LNCaP clone FGC (cell line): ENCODE measurements around the gene RAPGEF2.

Experiments used
- DNase-seq: peaks from one replicate; pipeline ENCODE4 v3.0.0-alpha.2; 2011; ENCODE audit warnings: low read depth
- H3K4me3 ChIP-seq: 2 replicates; pipeline ENCODE4 v1.5.1; 2011; ENCODE audit warnings: mild to moderate bottlenecking, low read depth, low read length, control low read depth
- TF ChIP-seq, protein P1 (sequence below): IDR thresholded peaks from 2 replicates; pipeline ENCODE4 v1.5.1; 2012; ENCODE audit warnings: mild to moderate bottlenecking; ENCODE audit not compliant: control insufficient read depth, insufficient read depth; ENCODE audit errors: extremely low read depth

The RAPGEF2 gene

GRCh38 chr4:159382856-159383561 lies 280.1 kb downstream of the RAPGEF2 start:
- DNase-seq = no peak
- TF ChIP-seq, protein P1, sequence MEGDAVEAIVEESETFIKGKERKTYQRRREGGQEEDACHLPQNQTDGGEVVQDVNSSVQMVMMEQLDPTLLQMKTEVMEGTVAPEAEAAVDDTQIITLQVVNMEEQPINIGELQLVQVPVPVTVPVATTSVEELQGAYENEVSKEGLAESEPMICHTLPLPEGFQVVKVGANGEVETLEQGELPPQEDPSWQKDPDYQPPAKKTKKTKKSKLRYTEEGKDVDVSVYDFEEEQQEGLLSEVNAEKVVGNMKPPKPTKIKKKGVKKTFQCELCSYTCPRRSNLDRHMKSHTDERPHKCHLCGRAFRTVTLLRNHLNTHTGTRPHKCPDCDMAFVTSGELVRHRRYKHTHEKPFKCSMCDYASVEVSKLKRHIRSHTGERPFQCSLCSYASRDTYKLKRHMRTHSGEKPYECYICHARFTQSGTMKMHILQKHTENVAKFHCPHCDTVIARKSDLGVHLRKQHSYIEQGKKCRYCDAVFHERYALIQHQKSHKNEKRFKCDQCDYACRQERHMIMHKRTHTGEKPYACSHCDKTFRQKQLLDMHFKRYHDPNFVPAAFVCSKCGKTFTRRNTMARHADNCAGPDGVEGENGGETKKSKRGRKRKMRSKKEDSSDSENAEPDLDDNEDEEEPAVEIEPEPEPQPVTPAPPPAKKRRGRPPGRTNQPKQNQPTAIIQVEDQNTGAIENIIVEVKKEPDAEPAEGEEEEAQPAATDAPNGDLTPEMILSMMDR = no peak
- H3K4me3 ChIP-seq = no peak overlapping the region

DNA sequence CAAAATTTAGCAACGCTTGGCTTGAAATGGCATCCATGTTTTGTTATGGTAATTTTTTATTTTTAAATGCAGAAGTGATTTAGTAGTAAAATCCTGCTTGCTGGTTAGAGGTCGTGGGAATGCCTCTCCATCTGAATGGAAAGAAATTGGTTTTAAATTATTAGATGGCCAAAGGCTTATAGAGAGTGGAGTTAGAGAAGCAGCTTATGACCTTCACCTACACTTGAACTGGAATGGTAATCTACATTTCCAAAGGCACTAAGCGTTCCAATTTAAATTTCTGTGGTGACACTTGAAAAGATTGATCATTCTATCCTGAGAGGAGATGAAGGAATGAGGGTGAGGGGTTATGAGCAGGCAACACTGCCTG lies 280.7 kb downstream of the RAPGEF2 start:
- no peak for DNase-seq
- H3K4me3 ChIP-seq = no peak overlapping the region
- TF ChIP-seq, protein P1 = no peak

DNA sequence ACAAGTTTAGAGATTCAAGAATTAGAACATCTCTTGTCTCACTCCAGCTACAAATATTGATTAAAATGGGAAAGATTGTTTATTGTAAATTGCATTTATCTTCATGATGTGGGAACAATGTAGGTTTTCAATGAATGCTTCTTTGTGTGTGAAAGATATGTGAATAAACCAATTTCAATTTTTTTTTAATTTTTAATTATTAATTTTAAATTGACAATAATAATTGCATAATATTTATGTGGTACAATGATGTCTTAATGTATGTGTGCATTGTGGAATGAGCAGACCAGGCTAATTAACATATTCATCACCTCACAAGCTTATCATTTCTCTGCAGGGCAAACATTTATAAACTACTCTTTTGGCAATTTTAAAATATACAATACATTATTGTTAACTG lies 281.1 kb downstream of the RAPGEF2 start:
- TF ChIP-seq, protein P1 = no peak
- H3K4me3 ChIP-seq = no peak overlapping the region
- no peak for DNase-seq

DNA sequence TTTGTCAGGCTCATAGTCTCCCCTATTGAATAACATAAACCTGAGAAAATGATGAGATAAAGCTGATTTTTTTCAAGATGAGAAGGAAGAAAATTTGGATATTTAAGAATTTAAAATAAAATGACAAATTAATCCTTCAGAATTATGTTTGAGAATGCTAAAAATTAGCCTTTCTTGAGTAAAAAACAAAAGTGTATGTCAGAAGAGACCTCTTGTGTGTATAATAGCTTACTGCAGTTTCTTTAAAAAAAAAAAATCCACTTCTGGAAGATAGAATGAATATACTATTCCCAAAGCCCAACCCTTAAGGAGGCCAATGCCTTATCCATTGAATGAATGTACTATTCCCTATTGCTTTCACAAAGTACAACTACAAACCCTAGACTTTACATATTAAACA lies 281.8 kb downstream of the RAPGEF2 start:
- H3K4me3 ChIP-seq = no peak overlapping the region
- TF ChIP-seq, protein P1 = no peak
- no peak for DNase-seq

DNA sequence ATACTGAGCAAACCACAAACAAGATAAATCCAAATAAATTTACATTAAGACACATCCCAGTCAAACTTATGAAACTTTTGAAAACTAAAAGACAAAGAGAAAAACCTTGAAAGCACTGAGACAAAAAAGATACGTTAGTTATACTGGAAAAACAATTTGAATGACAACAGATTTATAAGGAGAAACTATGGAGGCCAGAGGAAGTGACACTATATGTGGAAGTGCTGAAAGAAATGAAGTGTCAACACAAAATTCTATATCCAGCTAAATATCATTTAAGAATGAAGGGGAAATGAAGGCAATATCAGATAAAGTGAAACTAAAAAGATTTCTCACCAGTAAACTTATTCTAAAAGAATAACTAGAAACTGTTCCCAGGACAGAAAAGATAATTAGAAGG lies 283.7 kb downstream of the RAPGEF2 start:
- DNase-seq = no peak
- TF ChIP-seq, protein P1 = no peak
- no peak overlapping the region for H3K4me3 ChIP-seq

GRCh38 chr4:159389756-159390155 lies 286.9 kb downstream of the RAPGEF2 start:
- no peak for DNase-seq
- H3K4me3 ChIP-seq = no peak overlapping the region
- TF ChIP-seq, protein P1 = no peak

DNA sequence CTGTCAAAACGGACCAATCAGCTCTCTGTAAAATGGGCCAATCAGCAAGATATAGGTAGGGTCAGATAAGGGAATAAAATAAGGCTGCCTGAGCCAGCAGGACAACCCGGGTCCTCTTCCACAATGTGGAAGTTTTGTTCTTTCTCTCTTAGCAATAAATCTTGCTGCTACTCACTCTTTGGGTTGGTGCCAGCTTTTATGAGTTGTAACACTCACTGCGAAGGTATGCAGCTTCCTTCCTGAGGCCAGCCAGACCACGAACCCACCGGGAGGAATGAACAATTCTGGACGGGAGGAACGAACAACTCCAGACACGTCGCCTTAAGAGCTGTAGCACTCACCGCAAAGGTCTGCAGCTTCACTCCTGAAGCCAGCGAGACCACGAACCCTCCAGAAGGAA lies 287.8 kb downstream of the RAPGEF2 start:
- DNase-seq = no peak
- TF ChIP-seq, protein P1 = no peak
- no peak overlapping the region for H3K4me3 ChIP-seq
